Left lung (tissue), 10 donors: ENCODE results near the gene IL5RA. TPM values are rescaled to one million over a fixed set of nuclear protein-coding genes. Genes with fewer than 3 reads are reported as not detected.
A peak's percentile ranks its signal among the peaks of the same experiment; 100 is the strongest.

ENCODE experiments used
- ATAC-seq: fragments of 200-7000 bp; cut with Tn5 transposase; one replicate; pipeline ENCODE4 v1.9.1; 2020; ENCODE audit warnings: moderate library complexity
- DNase-seq, 4 donors: peaks; one replicate each; pipeline ENCODE4 v3.0.0-alpha.2; 2013 to 2020
- H3K27ac ChIP-seq, 2 donors: fragments of 200-600 bp; sonication (generic) in 1 of 2; one replicate each; pipeline versions ENCODE4 v1.5.0 to v1.8.0; 2020 to 2021
- H3K27me3 ChIP-seq, 2 donors: fragments of 200-600 bp; sonication (generic) in 1 of 2; one replicate each; pipeline versions ENCODE4 v1.5.0 to v1.8.0; 2020 to 2021
- H3K36me3 ChIP-seq, 2 donors: fragments of 200-600 bp; sonication (generic) in 1 of 2; one replicate each; pipeline versions ENCODE4 v1.5.0 to v1.8.0; 2020 to 2021
- H3K4me1 ChIP-seq, 2 donors: fragments of 200-600 bp; one replicate each; pipeline ENCODE4 v1.8.0; 2021
- H3K4me3 ChIP-seq, 2 donors: fragments of 200-600 bp; sonication (generic) in 1 of 2; one replicate each; pipeline versions ENCODE4 v1.5.0 to v1.8.0; 2020 to 2021; ENCODE audit warnings: mild to moderate bottlenecking in 1 of 2
- H3K9me3 ChIP-seq, 2 donors: fragments of 200-600 bp; sonication (generic) in 1 of 2; one replicate each; pipeline versions ENCODE4 v1.5.0 to v1.8.0; 2020 to 2021
- CTCF ChIP-seq, 2 donors: fragments of 200-600 bp; sonication (generic) in 1 of 2; IDR thresholded peaks; one replicate each; pipeline versions ENCODE4 v1.5.0 to v1.8.0; 2021; ENCODE audit warnings: antibody characterized with exemption in 2 of 2
- intact Hi-C, 2 donors: fragments of 100-400 bp; cut with DNase I; formaldehyde crosslinking; loops; one replicate each; pipeline versions ENCODE4 v1.11.2 to v1.14.2; 2022
- polyA plus RNA-seq, 6 donors: library from polyadenylated mRNA; unstranded; fragments of 120-200 nt; gene quantifications; one replicate each; pipeline ENCODE4 v1.2.1, GENCODE V29; 2013; ENCODE audit not compliant: insufficient read length in 6 of 6
- total RNA-seq, 2 donors: library from RNA; stranded (reverse); fragmentation: NEBNext Ultra II Directional; extraction: Animal tissue kit (Norgen Biotek cat#: 25700); gene quantifications; one replicate each; pipeline ENCODE4 v1.2.1, GENCODE V29; 2021
- donor health status: DM: no; HTN: yes; CAD: no.
- donor health status: DM: no; HTN: no; CAD: no.

Gene IL5RA
- total and polyA plus RNA-seq, 8 donors, result 0.50 to 5.2 (median 2.9) TPM

- H3K36me3 ChIP-seq, result peaks cover 0 to 42% of the 10 kb centered on the region in 2 donors
- H3K27ac ChIP-seq, result no peak overlapping the region
- DNase-seq, result no peak
- ATAC-seq, result no peak
- intact Hi-C loops, result no loop called here
- no peaks in the 10 kb centered on the region for H3K27me3 ChIP-seq
- H3K4me3 ChIP-seq, result no peak overlapping the region
- TF ChIP-seq CTCF (IDR thresholded peaks at IDR 0.05), result no peak
- H3K9me3 ChIP-seq, result no peaks in the 10 kb centered on the region
- peaks cover 5 to 40% of the 10 kb centered on the region in 2 donors for H3K4me1 ChIP-seq
Measured at GRCh38 chr3:3129579-3129978, 19.4 kb upstream of the IL5RA start.

DNA sequence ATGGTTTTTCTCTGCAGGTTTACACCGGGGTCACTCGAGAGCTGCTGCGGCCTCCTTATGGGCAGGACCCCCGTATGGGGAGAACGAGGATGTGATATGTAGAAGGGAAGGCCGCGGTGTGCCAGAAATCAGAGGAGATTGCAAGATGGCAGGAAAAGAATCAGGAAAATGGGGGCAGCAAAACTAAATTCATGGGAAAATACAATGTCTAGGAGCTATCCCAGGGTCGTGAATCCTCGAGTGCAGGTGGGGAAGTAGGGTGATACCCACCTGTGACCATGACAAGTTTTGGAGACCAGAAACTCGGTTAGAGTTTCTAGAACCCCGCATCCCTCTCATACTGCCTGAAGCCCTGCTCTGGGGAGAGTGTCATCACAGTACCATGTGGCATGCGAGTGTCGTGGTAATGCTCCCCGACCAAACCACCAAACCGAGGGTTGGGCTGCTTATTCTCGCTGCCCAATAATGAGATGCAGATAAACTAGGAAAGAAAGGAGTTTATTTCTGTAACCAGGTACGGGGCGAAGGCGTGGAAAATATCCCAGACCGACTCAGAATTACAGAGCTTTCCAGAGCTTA, 17.3 kb upstream of the IL5RA start:
- DNase-seq (no peak), ATAC-seq (no peak)
- intact Hi-C loops, result no loop called here
- peak overlapping the region; percentile 83 to 98 for H3K4me3 ChIP-seq
- H3K36me3 ChIP-seq, result peaks cover 0 to 27% of the 10 kb centered on the region in 2 donors
- peaks cover 5 to 31% of the 10 kb centered on the region in 2 donors for H3K4me1 ChIP-seq
- TF ChIP-seq CTCF (IDR thresholded peaks at IDR 0.05), result no peak
- H3K27me3 ChIP-seq, result no peaks in the 10 kb centered on the region
- no peaks in the 10 kb centered on the region for H3K9me3 ChIP-seq
- H3K27ac ChIP-seq, result peak overlapping the region; percentile 92 to 93

- TF ChIP-seq CTCF (IDR thresholded peaks at IDR 0.05), result peak in 1 of 2 donors; percentile 8
- ATAC-seq (peak; percentile 99), DNase-seq (peak; percentile 91 to 99 (median 97))
- Histone ChIP-seq H3K27me3 (no peaks in the 10 kb centered on the region), H3K27ac (peak within 1 kb of the TSS; percentile 92 to 93), H3K4me3 (peak within 1 kb of the TSS; percentile 83 to 98), H3K4me1 (peaks cover 5 to 31% of the 10 kb centered on the region in 2 donors), H3K36me3 (peaks cover 0 to 27% of the 10 kb centered on the region in 2 donors), H3K9me3 (no peaks in the 10 kb centered on the region)
- intact Hi-C loops, result no loop called here
Measured at GRCh38 chr3:3126477-3127431, 16.6 kb upstream of the IL5RA start, which contains the start of gene TRNT1. TRNT1 (plus strand) TSS chr3:3126940; CDS start chr3:3129041, 2,101 bp downstream.

DNA sequence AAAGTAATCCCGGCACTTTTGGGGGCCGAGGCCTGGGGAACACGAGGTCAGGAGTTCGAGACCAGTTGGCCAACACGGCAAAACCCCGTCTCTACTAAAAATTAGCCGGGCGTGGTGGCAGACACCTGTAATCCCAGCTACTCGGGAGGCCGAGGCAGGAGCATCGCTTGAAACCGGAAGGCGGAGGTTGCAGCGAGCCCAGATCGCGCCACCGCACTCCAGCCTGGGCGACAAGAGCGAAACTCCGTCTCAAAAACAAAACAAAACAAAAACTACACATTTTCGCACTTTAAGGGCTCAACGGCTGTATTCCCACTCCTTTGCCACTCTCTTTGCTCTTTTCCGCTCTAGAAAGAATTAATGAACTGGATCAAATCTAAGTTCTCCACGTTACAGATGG, 15.8 kb upstream of the IL5RA start:
- H3K27me3 ChIP-seq, result no peaks in the 10 kb centered on the region
- intact Hi-C loops, result no loop called here
- peaks cover 0 to 22% of the 10 kb centered on the region in 2 donors for H3K36me3 ChIP-seq
- ATAC-seq (no peak), DNase-seq (no peak)
- H3K27ac ChIP-seq, result peak overlapping the region; percentile 92 to 93
- no peaks in the 10 kb centered on the region for H3K9me3 ChIP-seq
- no peak for TF ChIP-seq CTCF (IDR thresholded peaks at IDR 0.05)
- peak overlapping the region; percentile 83 to 98 for H3K4me3 ChIP-seq
- H3K4me1 ChIP-seq, result peaks cover 5 to 31% of the 10 kb centered on the region in 2 donors

DNA sequence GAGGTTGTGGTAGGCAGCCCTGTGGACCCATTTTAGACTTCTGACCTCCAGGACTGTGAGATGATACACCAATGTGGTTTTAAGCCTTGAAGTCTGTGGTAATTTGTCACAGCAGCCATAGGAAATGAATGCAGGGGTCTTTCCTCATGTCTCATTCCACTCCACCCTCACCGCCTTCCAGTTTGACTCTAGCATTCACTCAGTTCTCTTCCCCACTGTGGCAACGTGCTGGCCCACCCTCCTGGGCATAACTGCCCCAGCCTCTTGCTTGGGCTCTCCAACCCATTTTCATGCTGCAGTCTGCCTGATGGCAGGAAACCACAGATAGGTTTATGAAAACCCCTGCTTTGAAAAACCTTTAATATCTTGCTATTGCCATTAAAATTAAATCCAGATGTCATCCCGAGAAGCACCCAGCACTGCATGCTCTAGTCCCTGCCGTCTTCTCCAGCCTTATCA, 9.2 kb upstream of the IL5RA start:
- Histone ChIP-seq H3K36me3 (no peaks in the 10 kb centered on the region), H3K27ac (no peak overlapping the region), H3K4me1 (no peaks in the 10 kb centered on the region), H3K9me3 (no peaks in the 10 kb centered on the region), H3K4me3 (no peak overlapping the region), H3K27me3 (no peaks in the 10 kb centered on the region)
- DNase-seq, result no peak
- no peak for TF ChIP-seq CTCF (IDR thresholded peaks at IDR 0.05)
- intact Hi-C loops, result no loop called here
- no peak for ATAC-seq
